Muscle layer of colon (tissue), 2 donors: ENCODE results near the gene CHST12.

ENCODE experiments used
- H3K27ac ChIP-seq: one replicate; pipeline ENCODE4 v1.7.0; 2013; ENCODE audit warnings: low read depth, mild to moderate bottlenecking, low read length, moderate library complexity
- H3K27me3 ChIP-seq, 2 donors: one replicate each; pipeline ENCODE4 v1.7.0; 2013; ENCODE audit warnings: low read length in 2 of 2, mild to moderate bottlenecking in 2 of 2; ENCODE audit not compliant: insufficient read depth in 2 of 2, control insufficient read depth in 1 of 2
- H3K36me3 ChIP-seq: one replicate; pipeline ENCODE4 v1.7.0; 2013; ENCODE audit warnings: mild to moderate bottlenecking, low read length; ENCODE audit not compliant: insufficient read depth
- H3K4me1 ChIP-seq: one replicate; pipeline ENCODE4 v1.7.0; 2013; ENCODE audit warnings: mild to moderate bottlenecking, low read length; ENCODE audit not compliant: insufficient read depth
- H3K4me3 ChIP-seq, 2 donors: one replicate each; pipeline ENCODE4 v1.7.0; 2013; ENCODE audit warnings: low read length in 2 of 2, low read depth in 1 of 2, mild to moderate bottlenecking in 1 of 2, moderate library complexity in 1 of 2
- H3K9ac ChIP-seq: one replicate; pipeline ENCODE4 v1.7.0; 2013; ENCODE audit warnings: low read length
- H3K9me3 ChIP-seq: one replicate; pipeline ENCODE4 v1.7.0; 2013; ENCODE audit warnings: mild to moderate bottlenecking, low read length
- donor health status: abdominal sarcoma.
- donor health status: Adenocarcinoma of cecum.

Gene CHST12

GRCh38 chr7:2492038-2492437, 88.6 kb downstream of the CHST12 start:
- Histone ChIP-seq H3K9me3 (no peaks in the 10 kb centered on the region), H3K9ac (no peak overlapping the region), H3K36me3 (no peaks in the 10 kb centered on the region), H3K4me1 (no peaks in the 10 kb centered on the region), H3K4me3 (no peak overlapping the region), H3K27me3 (peaks cover 0 to 27% of the 10 kb centered on the region in 2 donors), H3K27ac (no peak overlapping the region)

GRCh38 chr7:2493205-2494164, 90.1 kb downstream of the CHST12 start:
- no peak overlapping the region for H3K27ac ChIP-seq
- H3K27me3 ChIP-seq = peaks cover 0 to 30% of the 10 kb centered on the region in 2 donors
- H3K4me1 ChIP-seq = no peaks in the 10 kb centered on the region
- no peaks in the 10 kb centered on the region for H3K9me3 ChIP-seq
- no peak overlapping the region for H3K4me3 ChIP-seq
- H3K9ac ChIP-seq = no peak overlapping the region
- no peaks in the 10 kb centered on the region for H3K36me3 ChIP-seq

GRCh38 chr7:2494191-2495130, 91.0 kb downstream of the CHST12 start:
- no peaks in the 10 kb centered on the region for H3K4me1 ChIP-seq
- H3K9ac ChIP-seq = no peak overlapping the region
- H3K36me3 ChIP-seq = no peaks in the 10 kb centered on the region
- no peak overlapping the region for H3K27ac ChIP-seq
- H3K9me3 ChIP-seq = no peaks in the 10 kb centered on the region
- peaks cover 0 to 34% of the 10 kb centered on the region in 2 donors for H3K27me3 ChIP-seq
- H3K4me3 ChIP-seq = no peak overlapping the region

- Histone ChIP-seq H3K9me3 (no peaks in the 10 kb centered on the region), H3K36me3 (no peaks in the 10 kb centered on the region), H3K27ac (no peak overlapping the region), H3K4me3 (no peak overlapping the region), H3K9ac (no peak overlapping the region), H3K27me3 (peaks cover 0 to 34% of the 10 kb centered on the region in 2 donors), H3K4me1 (no peaks in the 10 kb centered on the region)
Measured at GRCh38 chr7:2495418-2496299, 92.2 kb downstream of the CHST12 start.

GRCh38 chr7:2496375-2496774, 93.0 kb downstream of the CHST12 start:
- Histone ChIP-seq H3K27me3 (peaks cover 0 to 34% of the 10 kb centered on the region in 2 donors), H3K9ac (no peak overlapping the region), H3K27ac (no peak overlapping the region), H3K36me3 (no peaks in the 10 kb centered on the region), H3K4me3 (no peak overlapping the region), H3K9me3 (no peaks in the 10 kb centered on the region), H3K4me1 (no peaks in the 10 kb centered on the region)

- H3K27ac ChIP-seq = no peak overlapping the region
Measured at GRCh38 chr7:2497065-2497464, 93.7 kb downstream of the CHST12 start.

GRCh38 chr7:2497500-2498336, 94.3 kb downstream of the CHST12 start:
- Histone ChIP-seq H3K27ac (no peak overlapping the region), H3K36me3 (no peaks in the 10 kb centered on the region), H3K4me1 (no peaks in the 10 kb centered on the region), H3K27me3 (peaks cover 0 to 34% of the 10 kb centered on the region in 2 donors), H3K9ac (no peak overlapping the region), H3K9me3 (no peaks in the 10 kb centered on the region), H3K4me3 (no peak overlapping the region)

More at GRCh38 chr7:2497065-2497464, 93.7 kb downstream of the CHST12 start:
- Histone ChIP-seq H3K4me1 (no peaks in the 10 kb centered on the region), H3K9ac (no peak overlapping the region), H3K9me3 (no peaks in the 10 kb centered on the region), H3K27me3 (peaks cover 0 to 34% of the 10 kb centered on the region in 2 donors), H3K4me3 (no peak overlapping the region), H3K36me3 (no peaks in the 10 kb centered on the region)
